Measurements from ENCODE around the gene SLC5A6.

- TF ChIP-seq POLR2AphosphoS5 (IDR thresholded peaks at IDR 0.05) (no peak), CTCF (IDR thresholded peaks at IDR 0.05) (no peak), POLR2A (IDR thresholded peaks at IDR 0.05) (no peak)
Observed at GRCh38 chr2:27160191-27160590, 51.9 kb downstream of the SLC5A6 start.

Data from sigmoid colon (tissue), 4 donors.